SKM-1 treated with dmso at 0.1 percent for 144 hours (cell line): ENCODE data around the gene MMP26.

ENCODE experiments used
- DNase-seq: peaks from one replicate; lab custom pipeline; 2025; ENCODE audit not compliant: unreplicated experiment; lab: John Stamatoyannopoulos, UW

Gene MMP26

DNA sequence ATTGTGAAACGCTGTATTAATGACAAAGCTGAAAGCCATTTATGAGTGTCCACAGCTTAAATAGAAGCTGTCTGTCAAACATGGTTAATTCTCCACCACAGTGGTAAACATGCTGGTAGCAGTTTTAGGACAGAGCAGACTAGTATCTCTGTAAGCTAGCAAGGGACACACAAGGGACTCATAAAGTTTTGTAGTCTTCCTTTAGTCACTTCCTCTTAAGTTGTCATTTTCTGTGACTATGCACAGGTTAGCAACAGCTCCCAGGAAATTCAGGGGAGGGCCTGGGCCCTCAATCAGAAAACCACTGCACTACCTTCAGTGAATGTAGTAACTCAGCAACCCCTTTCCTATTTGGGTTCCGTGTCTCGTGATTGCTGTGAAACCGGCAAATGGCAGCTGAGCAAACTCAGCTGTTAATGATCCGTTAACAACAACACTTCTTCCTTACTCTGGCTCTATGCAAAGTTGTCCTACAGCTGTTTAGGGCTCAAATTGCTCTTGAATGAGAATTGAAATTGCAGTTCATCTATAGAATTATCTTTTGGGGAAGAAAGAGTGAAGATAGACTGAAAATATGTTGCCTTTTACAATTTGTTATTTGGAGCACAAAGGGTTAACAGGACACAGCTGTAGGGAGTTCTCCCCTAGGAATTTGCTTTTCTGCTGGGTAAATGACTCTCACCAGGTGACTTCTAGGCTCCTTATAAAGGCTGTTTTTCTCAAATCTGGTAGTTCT, at the start of gene MMP26:
MMP26 (plus strand) TSS at position 731 of the 736 bp plus-strand sequence.
- no peak for DNase-seq

DNA sequence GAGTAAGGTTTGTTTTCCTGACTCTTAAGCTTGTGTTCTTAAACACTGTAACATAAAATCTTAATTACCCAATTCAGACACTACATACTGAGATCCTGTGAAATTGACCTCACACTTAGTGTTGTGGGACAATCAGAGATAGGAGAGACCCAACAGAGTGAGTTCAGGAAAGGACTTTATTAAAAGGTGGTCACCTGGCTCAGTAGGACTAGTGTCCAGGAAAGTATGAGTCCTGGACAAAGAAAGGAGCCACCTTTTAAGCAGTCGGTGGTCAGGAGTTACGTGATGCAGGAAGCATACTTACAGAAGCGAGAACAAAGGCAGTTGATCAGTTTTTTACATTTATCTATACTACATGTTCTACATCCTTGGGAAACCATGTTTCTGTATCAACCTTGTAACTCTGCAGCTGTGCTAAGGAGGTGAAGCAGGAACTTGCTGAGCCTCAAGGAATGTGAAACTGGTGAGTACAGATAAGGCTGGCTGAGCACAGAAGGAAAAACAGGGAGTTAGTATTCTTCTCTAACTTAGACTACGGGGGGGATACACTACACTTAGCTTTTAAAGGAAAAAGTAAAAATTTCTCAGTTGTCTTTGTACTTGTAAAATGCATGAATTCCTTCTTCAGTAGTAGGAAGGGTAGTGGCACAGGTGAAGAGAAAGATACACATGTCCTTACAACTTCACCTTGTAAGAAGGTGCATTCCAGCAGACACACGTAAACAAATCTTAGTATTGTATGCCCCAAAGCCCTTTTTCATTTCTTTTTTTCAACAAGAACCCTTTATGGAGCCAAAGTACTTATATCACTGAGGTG, 45.7 kb upstream of the MMP26 start:
- no peak for DNase-seq

DNA sequence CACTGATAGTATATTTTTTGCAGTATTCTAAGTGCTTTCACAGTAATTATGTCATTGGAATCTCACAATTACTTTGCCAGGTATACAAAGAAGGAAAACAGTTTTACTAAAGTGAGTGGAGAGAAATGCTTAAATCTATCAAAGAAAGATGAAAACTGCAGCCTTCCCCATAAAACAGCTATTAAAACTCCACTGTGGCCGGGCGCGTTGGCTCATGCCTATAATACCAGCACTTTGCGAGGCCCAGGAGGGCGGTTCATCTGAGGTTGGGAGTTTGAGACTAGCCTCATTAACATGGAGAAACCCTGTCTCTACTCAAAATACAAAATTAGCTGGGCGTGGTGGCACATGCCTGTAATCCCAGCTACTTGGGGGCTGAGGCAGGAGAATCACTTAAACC, 41.7 kb upstream of the MMP26 start:
- no peak for DNase-seq

- DNase-seq, result no peak
Measured at GRCh38 chr11:4664183-4664582, 40.4 kb upstream of the MMP26 start.

DNA sequence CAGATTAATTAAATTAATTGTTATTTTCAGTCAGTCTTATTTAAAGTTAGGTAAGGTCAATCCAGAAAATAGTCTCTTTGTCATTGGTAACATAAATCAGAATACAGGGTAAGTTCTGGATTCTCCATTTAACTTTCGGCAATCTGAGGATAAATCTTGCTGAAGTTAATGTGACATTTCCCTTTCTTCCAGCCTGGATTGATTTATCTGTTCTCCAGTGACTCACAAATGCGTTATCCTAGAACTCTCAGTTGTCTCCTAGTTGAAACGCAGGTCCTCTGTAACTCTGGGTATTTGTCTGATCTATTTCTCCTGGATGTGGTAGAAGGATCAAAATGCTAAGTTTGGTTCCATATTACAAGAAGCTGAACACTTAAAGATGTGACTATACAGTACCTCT, 39.8 kb upstream of the MMP26 start:
- no peak for DNase-seq

DNA sequence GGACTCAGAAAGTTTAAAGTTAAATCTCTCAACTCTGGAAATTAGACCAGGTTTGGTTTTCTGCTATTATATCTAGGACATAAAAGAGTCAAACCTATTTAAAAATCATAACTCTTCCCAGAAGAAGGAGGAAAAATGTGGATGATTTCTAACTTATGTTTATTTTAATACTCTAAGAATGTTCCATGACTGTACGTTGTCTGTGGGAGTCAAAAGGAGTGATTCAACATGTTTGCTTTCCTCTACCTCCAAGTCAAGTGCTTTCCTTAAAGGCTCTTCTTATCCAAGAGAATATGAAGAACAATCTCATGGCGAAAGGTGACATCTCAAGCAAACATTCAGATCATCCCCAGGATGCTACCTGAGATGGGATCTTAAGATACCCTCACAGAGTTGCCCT, 39.2 kb upstream of the MMP26 start:
- DNase-seq, result no peak

- DNase-seq, result no peak
Measured at GRCh38 chr11:4671741-4672140, 32.8 kb upstream of the MMP26 start.

DNA sequence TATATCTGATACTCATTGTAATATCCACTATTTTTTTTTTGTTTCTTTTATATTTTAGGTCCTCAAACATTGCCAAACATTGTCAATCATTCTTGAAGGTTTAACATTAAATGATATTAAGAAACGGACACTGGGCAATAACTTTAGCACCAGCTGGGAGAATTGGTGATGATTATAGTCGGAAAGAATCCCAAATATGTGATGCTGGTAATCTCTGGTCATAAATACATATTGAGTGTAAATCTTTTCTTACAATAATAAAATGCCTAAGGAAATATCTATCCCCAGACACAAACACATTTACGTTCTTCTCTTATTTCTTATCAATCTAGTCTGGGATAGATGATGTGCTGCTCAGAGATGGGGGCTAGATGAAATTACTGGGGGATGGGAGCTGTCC, 32.1 kb upstream of the MMP26 start:
- DNase-seq, result no peak

DNA sequence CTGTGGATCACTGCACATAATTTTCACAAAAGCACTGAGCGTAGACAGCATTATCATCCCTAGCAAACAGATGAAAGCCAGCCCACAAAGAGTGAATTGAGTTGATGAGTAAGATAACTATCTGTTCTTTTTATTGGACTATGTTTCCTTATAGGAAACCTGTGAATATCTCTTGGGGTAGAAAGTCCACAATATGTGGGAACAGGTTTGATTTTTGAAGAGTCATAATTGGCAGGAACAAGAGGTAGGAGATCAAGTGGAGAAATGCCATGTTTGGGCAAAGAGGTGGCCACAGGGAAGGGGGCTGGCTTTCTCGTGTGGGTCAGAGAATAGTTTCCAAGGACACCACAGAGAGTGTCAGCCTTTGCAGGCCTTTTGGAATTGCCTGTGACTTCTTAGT, 30.8 kb upstream of the MMP26 start:
- no peak for DNase-seq

GRCh38 chr11:4677948-4678347, 26.6 kb upstream of the MMP26 start:
- no peak for DNase-seq

GRCh38 chr11:4680341-4680740, 24.2 kb upstream of the MMP26 start:
- no peak for DNase-seq

- no peak for DNase-seq
Measured at GRCh38 chr11:4682623-4683419, 21.8 kb upstream of the MMP26 start.

- DNase-seq, result no peak
Measured at GRCh38 chr11:4684631-4685285, 19.8 kb upstream of the MMP26 start.

DNA sequence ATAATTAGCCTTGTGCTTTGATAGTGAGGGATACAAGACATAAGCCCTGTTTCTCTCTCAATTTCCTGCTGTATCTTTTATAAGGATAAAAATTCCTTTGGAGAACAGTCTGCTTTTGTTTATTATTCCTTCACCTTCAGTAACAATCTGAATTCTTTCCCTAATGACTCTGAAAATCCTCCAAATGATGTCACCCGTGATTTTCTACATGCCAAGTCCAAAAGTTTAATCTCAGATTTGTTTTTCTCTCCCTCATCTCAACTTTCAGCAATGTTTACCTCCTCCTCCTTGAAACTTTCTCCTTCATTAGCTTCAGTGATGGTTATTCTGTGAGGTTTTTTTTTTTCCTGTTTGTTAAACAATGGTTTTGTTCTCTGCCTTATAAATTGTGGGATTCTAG, 9.1 kb upstream of the MMP26 start:
- DNase-seq, result no peak

DNA sequence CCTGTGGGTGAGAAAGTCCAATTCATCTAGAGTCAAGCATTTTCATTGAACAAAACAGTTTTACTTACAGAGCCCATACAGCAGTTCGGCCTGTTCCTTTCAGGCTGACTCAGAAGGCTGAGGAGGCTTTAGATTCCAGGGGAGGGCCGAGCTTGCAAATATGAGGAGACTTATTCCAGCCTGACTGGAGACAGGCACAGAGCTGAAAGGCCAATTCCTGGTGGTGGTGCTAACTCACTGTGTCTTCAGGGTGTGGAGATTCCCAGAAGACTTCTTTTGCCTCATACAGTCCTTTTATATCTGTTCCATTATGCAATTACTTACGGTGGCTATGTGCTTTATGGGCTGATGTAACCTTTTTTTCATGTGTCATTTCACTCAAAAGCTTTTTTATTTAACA, 7.0 kb upstream of the MMP26 start, which contains the start of gene OR51E2:
OR51E2 (minus strand) TSS at position 269 of the 400 bp plus-strand sequence. CDS start 15,142 bp downstream, outside the sequence.
- DNase-seq, result no peak

- no peak for DNase-seq
Measured at GRCh38 chr11:4699697-4700435, 4.7 kb upstream of the MMP26 start.

DNA sequence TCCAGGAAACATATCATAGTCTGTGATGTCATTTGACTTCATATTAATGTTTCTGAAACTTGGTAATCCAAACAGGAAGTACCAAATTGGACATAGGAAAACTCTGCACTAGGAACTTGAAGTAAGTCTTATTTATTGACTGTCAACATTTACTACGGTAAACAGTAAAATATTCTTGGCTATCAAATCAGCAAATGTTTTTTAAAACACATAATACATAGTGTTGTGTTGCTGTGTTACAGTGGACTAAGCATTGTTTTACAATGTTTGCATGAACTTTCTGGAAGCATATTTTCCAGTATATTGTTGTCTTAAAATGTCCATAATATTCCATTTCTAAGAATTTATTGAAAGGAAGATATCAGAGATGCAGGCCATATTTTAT, 4.2 kb upstream of the MMP26 start:
- DNase-seq, result no peak

GRCh38 chr11:4704790-4705334, 278 bp downstream of the MMP26 start:
- no peak for DNase-seq

DNA sequence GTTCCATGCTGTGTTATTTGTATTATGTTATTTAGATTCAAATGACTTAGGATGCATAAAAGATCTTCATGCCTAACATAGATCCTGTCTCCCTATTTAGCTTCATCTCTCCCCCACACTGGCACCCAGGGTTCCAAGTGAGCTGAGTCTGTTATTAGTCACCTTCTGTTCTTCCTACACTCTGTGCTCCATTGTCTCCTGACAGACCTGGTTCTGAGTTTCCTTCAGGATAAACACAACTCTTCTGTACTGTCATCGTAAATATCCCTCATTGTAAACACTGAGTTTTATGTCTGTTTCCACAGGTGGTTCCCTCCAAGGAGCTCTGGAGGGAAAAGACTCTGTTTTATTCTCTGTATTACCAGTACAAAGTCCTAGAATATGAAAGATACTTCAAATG, 8.7 kb downstream of the MMP26 start:
- DNase-seq, result no peak

GRCh38 chr11:4714300-4714699, 9.7 kb downstream of the MMP26 start:
- DNase-seq, result no peak
